Fibroblast of upper back skin (primary cell): Measurements from ENCODE around the gene WDR41.
"Not testable (repeated sequence)": the region's sequence is repeated elsewhere in the genome, so short reads cannot be mapped to it uniquely, and the experiment has no call there.

Experiments used
- DNase-seq: peaks from one replicate; pipeline ENCODE4 v3.0.0-alpha.2; 2013

The WDR41 gene

GRCh38 chr5:77398896-77399295, 93.2 kb downstream of the WDR41 start:
- DNase-seq, result peak; percentile 11

GRCh38 chr5:77398458-77398857, 93.7 kb downstream of the WDR41 start:
- DNase-seq, result no peak

GRCh38 chr5:77397686-77398292, 94.3 kb downstream of the WDR41 start:
- DNase-seq, result no peak

- no peak for DNase-seq
Observed at GRCh38 chr5:77396017-77396416, 96.1 kb downstream of the WDR41 start.

- no peak for DNase-seq
Observed at GRCh38 chr5:77394064-77394715, 97.9 kb downstream of the WDR41 start.

- no peak for DNase-seq
Observed at GRCh38 chr5:77391240-77391765, 100.8 kb downstream of the WDR41 start.

- DNase-seq, result peak; percentile 40
Observed at GRCh38 chr5:77390795-77391194, 101.3 kb downstream of the WDR41 start.

- DNase-seq, result no peak
Observed at GRCh38 chr5:77390221-77390620, 101.9 kb downstream of the WDR41 start.

- no peak for DNase-seq
Observed at GRCh38 chr5:77389746-77390145, 102.4 kb downstream of the WDR41 start.

GRCh38 chr5:77386340-77386739, 105.8 kb downstream of the WDR41 start:
- DNase-seq, result not testable (repeated sequence)

GRCh38 chr5:77383336-77383735, 108.8 kb downstream of the WDR41 start:
- not testable (repeated sequence) for DNase-seq
